Type B pancreatic cell (in vitro differentiated cells): ENCODE measurements around the gene FBXO33. TPM values are rescaled to one million over a fixed set of nuclear protein-coding genes. Genes with fewer than 3 reads are reported as not detected.

Source experiments
- DNase-seq: peaks from one replicate; pipeline ENCODE4 v3.0.0; 2021; ENCODE audit warnings: mixed read lengths; ENCODE audit not compliant: unreplicated experiment; ENCODE audit errors: extremely low spot score
- H3K27ac Mint-ChIP-seq: 2 replicates; pipeline ENCODE4 v1.8.0; 2021; ENCODE audit warnings: mild to moderate bottlenecking, mixed read lengths
- H3K27me3 Mint-ChIP-seq: 2 replicates; pipeline ENCODE4 v1.8.0; 2021; ENCODE audit warnings: mixed read lengths
- H3K36me3 Mint-ChIP-seq: 2 replicates; pipeline ENCODE4 v1.8.0; 2021; ENCODE audit warnings: mixed read lengths
- H3K4me1 Mint-ChIP-seq: one replicate; pipeline ENCODE4 v1.8.0; 2021; ENCODE audit warnings: mixed read lengths; ENCODE audit not compliant: unreplicated experiment
- H3K4me3 Mint-ChIP-seq: 2 replicates; pipeline ENCODE4 v1.8.0; 2021; ENCODE audit warnings: mild to moderate bottlenecking, mixed read lengths
- H3K9me3 Mint-ChIP-seq: 2 replicates; pipeline ENCODE4 v1.8.0; 2021; ENCODE audit warnings: mixed read lengths
- CTCF ChIP-seq: fragments of 200-600 bp; sonication (generic); conservative IDR thresholded peaks from 2 replicates; pipeline ENCODE4 v1.5.0; 2021; ENCODE audit warnings: antibody characterized with exemption, mild to moderate bottlenecking
- total RNA-seq: library from RNA; stranded (reverse); gene quantifications from 2 replicates; pipeline ENCODE4 v1.2.1, GENCODE V29; 2021; ENCODE audit warnings: low replicate concordance

The FBXO33 gene
- total RNA-seq, 1 donor from 2014 or later: 9.9 TPM

- Mint-ChIP-seq H3K27ac (no peak overlapping the region), H3K36me3 (no peaks in the 10 kb centered on the region), H3K4me1 (no peaks in the 10 kb centered on the region), H3K4me3 (no peak overlapping the region), H3K9me3 (no peaks in the 10 kb centered on the region), H3K27me3 (no peaks in the 10 kb centered on the region)
- DNase-seq: no peak
- no peak for TF ChIP-seq CTCF
These were observed 49.1 kb downstream of the FBXO33 start for GRCh38 chr14:39383026-39383660.

GRCh38 chr14:39382463-39382862 is 49.8 kb downstream of the FBXO33 start:
- H3K27ac Mint-ChIP-seq: no peak overlapping the region
- no peak for TF ChIP-seq CTCF
- no peak for DNase-seq
- no peaks in the 10 kb centered on the region for H3K4me1 Mint-ChIP-seq
- H3K36me3 Mint-ChIP-seq: no peaks in the 10 kb centered on the region
- H3K4me3 Mint-ChIP-seq: no peak overlapping the region
- H3K27me3 Mint-ChIP-seq: no peaks in the 10 kb centered on the region
- no peaks in the 10 kb centered on the region for H3K9me3 Mint-ChIP-seq

- H3K4me3 Mint-ChIP-seq: no peak overlapping the region
- H3K4me1 Mint-ChIP-seq: peaks cover 8% of the 10 kb centered on the region
- H3K9me3 Mint-ChIP-seq: no peaks in the 10 kb centered on the region
- H3K27ac Mint-ChIP-seq: no peak overlapping the region
- no peak for DNase-seq
- no peaks in the 10 kb centered on the region for H3K27me3 Mint-ChIP-seq
- no peaks in the 10 kb centered on the region for H3K36me3 Mint-ChIP-seq
- no peak for TF ChIP-seq CTCF
These were observed 50.9 kb downstream of the FBXO33 start for GRCh38 chr14:39381366-39381765.

- Mint-ChIP-seq H3K36me3 (no peaks in the 10 kb centered on the region), H3K27ac (peak overlapping the region; percentile 53), H3K27me3 (no peaks in the 10 kb centered on the region), H3K4me3 (no peak overlapping the region), H3K9me3 (no peaks in the 10 kb centered on the region), H3K4me1 (peaks cover 9% of the 10 kb centered on the region)
- no peak for TF ChIP-seq CTCF
- no peak for DNase-seq
These were observed 55.4 kb downstream of the FBXO33 start for GRCh38 chr14:39376667-39377403.

GRCh38 chr14:39374851-39375250 is 57.4 kb downstream of the FBXO33 start:
- no peak for DNase-seq
- H3K9me3 Mint-ChIP-seq: no peaks in the 10 kb centered on the region
- no peaks in the 10 kb centered on the region for H3K36me3 Mint-ChIP-seq
- peaks cover 9% of the 10 kb centered on the region for H3K4me1 Mint-ChIP-seq
- no peak for TF ChIP-seq CTCF
- H3K27ac Mint-ChIP-seq: no peak overlapping the region
- no peaks in the 10 kb centered on the region for H3K27me3 Mint-ChIP-seq
- no peak overlapping the region for H3K4me3 Mint-ChIP-seq
